Glutamatergic neuron (in vitro differentiated cells): ENCODE results near the gene CRTAP. TPM values are rescaled to one million over a fixed set of nuclear protein-coding genes. Genes with fewer than 3 reads are reported as not detected.
A peak's percentile ranks its signal among the peaks of the same experiment; 100 is the strongest.
"Not testable (repeated sequence)": the region's sequence is repeated elsewhere in the genome, so short reads cannot be mapped to it uniquely, and the experiment has no call there.

Experiments used
- DNase-seq: peaks from one replicate; pipeline ENCODE4 v3.0.0; 2022
- H3K27ac Mint-ChIP-seq: one replicate; pipeline ENCODE4 v1.8.0; 2020; ENCODE audit warnings: mild to moderate bottlenecking, mixed read lengths, inconsistent platforms; ENCODE audit not compliant: unreplicated experiment
- H3K27me3 Mint-ChIP-seq: one replicate; pipeline ENCODE4 v1.8.0; 2020; ENCODE audit warnings: mild to moderate bottlenecking, moderate library complexity, mixed read lengths, inconsistent platforms; ENCODE audit not compliant: unreplicated experiment
- H3K36me3 Mint-ChIP-seq: one replicate; pipeline ENCODE4 v1.8.0; 2020; ENCODE audit warnings: mild to moderate bottlenecking, mixed read lengths, inconsistent platforms; ENCODE audit not compliant: unreplicated experiment
- H3K4me1 Mint-ChIP-seq: one replicate; pipeline ENCODE4 v1.8.0; 2020; ENCODE audit warnings: mild to moderate bottlenecking, low read depth, mixed read lengths, inconsistent platforms; ENCODE audit not compliant: unreplicated experiment
- H3K4me3 Mint-ChIP-seq: one replicate; pipeline ENCODE4 v1.8.0; 2020; ENCODE audit warnings: mild to moderate bottlenecking, mixed read lengths, inconsistent platforms; ENCODE audit not compliant: unreplicated experiment
- H3K9me3 Mint-ChIP-seq: one replicate; pipeline ENCODE4 v1.8.0; 2020; ENCODE audit warnings: mild to moderate bottlenecking, moderate library complexity, mixed read lengths, inconsistent platforms; ENCODE audit not compliant: unreplicated experiment
- total RNA-seq: library from RNA; stranded (reverse); fragmentation: NEBNext Ultra II Directional; extraction: Animal tissue kit (Norgen Biotek cat#: 25700); gene quantifications from one replicate; pipeline ENCODE4 v1.2.1, GENCODE V29; 2021; ENCODE audit not compliant: unreplicated experiment
- TF ChIP-seq, protein P1 (sequence below): fragments of 200-600 bp; sonication (generic); IDR thresholded peaks from one replicate; pipeline ENCODE4 v1.5.0; 2021; ENCODE audit not compliant: partially characterized antibody, unreplicated experiment

Gene CRTAP
- total RNA-seq, 1 donor from 2014 or later, result 43.2 TPM

GRCh38 chr3:33104803-33105202 lies 9.0 kb upstream of the CRTAP start:
- TF ChIP-seq, protein P1, sequence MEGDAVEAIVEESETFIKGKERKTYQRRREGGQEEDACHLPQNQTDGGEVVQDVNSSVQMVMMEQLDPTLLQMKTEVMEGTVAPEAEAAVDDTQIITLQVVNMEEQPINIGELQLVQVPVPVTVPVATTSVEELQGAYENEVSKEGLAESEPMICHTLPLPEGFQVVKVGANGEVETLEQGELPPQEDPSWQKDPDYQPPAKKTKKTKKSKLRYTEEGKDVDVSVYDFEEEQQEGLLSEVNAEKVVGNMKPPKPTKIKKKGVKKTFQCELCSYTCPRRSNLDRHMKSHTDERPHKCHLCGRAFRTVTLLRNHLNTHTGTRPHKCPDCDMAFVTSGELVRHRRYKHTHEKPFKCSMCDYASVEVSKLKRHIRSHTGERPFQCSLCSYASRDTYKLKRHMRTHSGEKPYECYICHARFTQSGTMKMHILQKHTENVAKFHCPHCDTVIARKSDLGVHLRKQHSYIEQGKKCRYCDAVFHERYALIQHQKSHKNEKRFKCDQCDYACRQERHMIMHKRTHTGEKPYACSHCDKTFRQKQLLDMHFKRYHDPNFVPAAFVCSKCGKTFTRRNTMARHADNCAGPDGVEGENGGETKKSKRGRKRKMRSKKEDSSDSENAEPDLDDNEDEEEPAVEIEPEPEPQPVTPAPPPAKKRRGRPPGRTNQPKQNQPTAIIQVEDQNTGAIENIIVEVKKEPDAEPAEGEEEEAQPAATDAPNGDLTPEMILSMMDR, result no peak
- Mint-ChIP-seq H3K36me3 (no peaks in the 10 kb centered on the region), H3K4me1 (no peaks in the 10 kb centered on the region), H3K4me3 (no peak overlapping the region), H3K9me3 (peaks cover 2% of the 10 kb centered on the region), H3K27ac (no peak overlapping the region), H3K27me3 (peaks cover 1% of the 10 kb centered on the region)
- no peak for DNase-seq

GRCh38 chr3:33105341-33105948 lies 8.4 kb upstream of the CRTAP start:
- Mint-ChIP-seq H3K9me3 (peaks cover 2% of the 10 kb centered on the region), H3K4me3 (no peak overlapping the region), H3K27me3 (peaks cover 1% of the 10 kb centered on the region), H3K4me1 (no peaks in the 10 kb centered on the region), H3K36me3 (no peaks in the 10 kb centered on the region), H3K27ac (no peak overlapping the region)
- TF ChIP-seq, protein P1, result no peak
- DNase-seq, result no peak

DNA sequence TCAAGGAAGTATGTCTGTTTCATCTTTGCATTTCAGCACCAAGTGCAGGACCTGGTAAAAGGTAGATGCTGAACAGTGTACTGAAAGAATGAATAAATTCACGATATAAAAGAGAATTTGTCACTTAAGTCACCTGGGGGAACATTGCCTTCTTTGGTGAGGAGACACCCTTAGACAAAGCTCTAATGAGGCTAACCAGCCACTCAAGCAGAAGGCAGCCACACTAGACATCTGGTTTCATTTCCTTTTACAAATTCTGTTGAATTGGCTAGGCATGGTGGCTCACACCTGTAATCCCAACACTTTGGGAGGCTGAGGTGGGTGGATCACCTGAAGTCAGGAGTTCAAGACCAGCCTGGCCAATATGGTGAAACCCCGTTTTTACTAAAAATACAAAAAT lies 7.0 kb upstream of the CRTAP start:
- not testable (repeated sequence) for H3K27me3 Mint-ChIP-seq, H3K36me3 Mint-ChIP-seq, H3K4me1 Mint-ChIP-seq, H3K27ac Mint-ChIP-seq, H3K4me3 Mint-ChIP-seq, H3K9me3 Mint-ChIP-seq, DNase-seq

DNA sequence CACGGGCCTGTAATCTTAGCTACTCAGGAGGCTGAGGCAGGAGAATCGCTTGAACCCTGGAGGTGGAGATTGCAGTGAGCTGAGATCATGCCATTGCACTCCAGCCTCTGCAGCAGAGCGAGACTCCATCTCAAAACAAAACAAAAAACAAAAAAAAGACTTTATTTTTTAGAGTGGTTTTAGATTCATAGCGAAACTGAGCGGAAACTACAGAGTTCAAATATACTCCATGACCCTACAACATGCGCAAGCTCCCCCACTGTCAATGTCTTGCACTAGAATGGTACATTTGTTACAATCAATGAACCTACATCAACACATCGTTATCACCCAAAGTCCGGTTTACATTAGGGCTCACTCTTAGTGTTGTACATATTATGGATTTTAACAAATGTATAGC lies 2.2 kb upstream of the CRTAP start:
- no peak overlapping the region for H3K4me3 Mint-ChIP-seq

GRCh38 chr3:33114622-33115023 lies 809 bp downstream of the CRTAP start:
- Mint-ChIP-seq H3K27me3 (peaks cover 5% of the 10 kb centered on the region), H3K36me3 (no peaks in the 10 kb centered on the region), H3K4me3 (peak overlapping the region; percentile 83), H3K27ac (peak overlapping the region; percentile 48), H3K4me1 (peaks cover 6% of the 10 kb centered on the region), H3K9me3 (no peaks in the 10 kb centered on the region)
- TF ChIP-seq, protein P1, result no peak
- no peak for DNase-seq

More for the DNA sequence above, 2.2 kb upstream of the CRTAP start:
- H3K36me3 Mint-ChIP-seq, result no peaks in the 10 kb centered on the region
- no peaks in the 10 kb centered on the region for H3K9me3 Mint-ChIP-seq
- TF ChIP-seq, protein P1, result no peak
- no peaks in the 10 kb centered on the region for H3K4me1 Mint-ChIP-seq
- DNase-seq, result no peak
- H3K27ac Mint-ChIP-seq, result no peak overlapping the region
- H3K27me3 Mint-ChIP-seq, result peaks cover 3% of the 10 kb centered on the region
